Panc1 (cell line): ENCODE data around the gene LANCL2. TPM values are rescaled to one million over a fixed set of nuclear protein-coding genes. Genes with fewer than 3 reads are reported as not detected.

ENCODE experiments used
- ATAC-seq: fragments of 200-7000 bp; cut with Tn5 transposase; 2 replicates; pipeline ENCODE4 v1.9.1; 2020; ENCODE audit warnings: mild to moderate bottlenecking, moderate library complexity
- BruUV-seq: library from RNA; stranded (reverse); fragments of 400-500 nt; replicated peaks from 2 replicates; lab custom pipeline; 2021; lab: Mats Ljungman, UMichigan
- CTCF ChIA-PET: fragments of 300-600 bp; sonication (Branson Sonifier 250); formaldehyde crosslinking; loops from one replicate; lab custom pipeline; 2022; ENCODE audit warnings: antibody characterized with exemption; lab: Charles Lee
- POLR2A ChIA-PET: fragments of 300-600 bp; sonication (Branson Sonifier 250); formaldehyde crosslinking; loops from one replicate; lab custom pipeline; 2022; ENCODE audit warnings: antibody characterized with exemption; lab: Charles Lee
- DNase-seq: peaks from one replicate; pipeline ENCODE4 v3.0.0-alpha.2; 2010; ENCODE audit warnings: low read depth, low spot score
- H3K27ac ChIP-seq: 2 replicates; pipeline ENCODE4 v1.5.1; 2011; ENCODE audit warnings: mild to moderate bottlenecking, low read length, inconsistent platforms
- H3K27me3 ChIP-seq: fragments of 200-500 bp; sonication (Bioruptor generic); 2 replicates; pipeline ENCODE4 v1.6.0; 2014; ENCODE audit warnings: low read length, inconsistent platforms; ENCODE audit not compliant: control insufficient read depth, insufficient read depth
- H3K36me3 ChIP-seq: fragments of 200-500 bp; sonication (Bioruptor generic); 2 replicates; pipeline ENCODE4 v1.5.1; 2014; ENCODE audit warnings: inconsistent platforms, mild to moderate bottlenecking, low read length, moderate library complexity; ENCODE audit not compliant: control insufficient read depth, insufficient read depth
- H3K4me1 ChIP-seq: 2 replicates; pipeline ENCODE4 v1.5.1; 2011; ENCODE audit warnings: inconsistent platforms, mild to moderate bottlenecking, low read length, moderate library complexity; ENCODE audit not compliant: control insufficient read depth, insufficient read depth
- H3K4me3 ChIP-seq, 2 experiments: 2 replicates each; pipeline ENCODE4 v1.5.1; 2011 to 2012; ENCODE audit warnings: low read depth in 2 of 2, low read length in 2 of 2, mild to moderate bottlenecking in 2 of 2, inconsistent platforms in 1 of 2, moderate library complexity in 1 of 2
- H3K9me3 ChIP-seq: fragments of 200-500 bp; sonication (Bioruptor generic); 2 replicates; pipeline ENCODE4 v1.5.1; 2014; ENCODE audit warnings: low read depth, mild to moderate bottlenecking, inconsistent platforms, low read length, moderate library complexity; ENCODE audit not compliant: control insufficient read depth, insufficient read depth
- CTCF ChIP-seq: fragments of 450-650 bp; IDR thresholded peaks from 2 replicates; pipeline ENCODE4 v1.5.1; 2017; ENCODE audit warnings: mild to moderate bottlenecking
- POLR2AphosphoS5 ChIP-seq: IDR thresholded peaks from 2 replicates; pipeline ENCODE4 v1.6.1; 2012; ENCODE audit warnings: mild to moderate bottlenecking, low read depth, low read length, moderate library complexity
- REST ChIP-seq, 2 experiments: IDR thresholded peaks; 2 replicates each; pipeline ENCODE4 v1.6.1; 2011 to 2012; ENCODE audit warnings: low read depth in 2 of 2, control low read depth in 1 of 2, low read length in 1 of 2, mild to moderate bottlenecking in 1 of 2, moderate library complexity in 1 of 2; ENCODE audit not compliant: insufficient read depth in 1 of 2
- SIN3A ChIP-seq: IDR thresholded peaks from 2 replicates; pipeline ENCODE4 v1.6.1; 2012; ENCODE audit warnings: low read depth, mild to moderate bottlenecking, low read length, moderate library complexity, borderline replicate concordance; ENCODE audit not compliant: insufficient read depth
- TCF7L2 ChIP-seq: IDR thresholded peaks from 2 replicates; pipeline ENCODE4 v1.6.1; 2011; ENCODE audit warnings: mild to moderate bottlenecking, low read depth, low read length, inconsistent platforms
- in situ Hi-C: cut with HindIII; loops from 2 replicates; pipeline ENCODE4 v1.10.0; 2016; ENCODE audit warnings: low sequenced_read_pairs, low pct_unique_long_range_greater_than_20kb
- intact Hi-C: fragments of 100-400 bp; cut with micrococcal nuclease; formaldehyde crosslinking; loops from one replicate; pipeline ENCODE4 v1.10.0; 2022; ENCODE audit not compliant: unreplicated experiment
- total RNA-seq: library from RNA; stranded (reverse); gene quantifications from one replicate; pipeline ENCODE4 v1.2.1, GENCODE V29; 2021; ENCODE audit not compliant: unreplicated experiment

Gene LANCL2
- total RNA-seq, 1 experiment from 2014 or later, result 30.6 TPM

GRCh38 chr7:55423277-55423711, 58.2 kb downstream of the LANCL2 start:
- no peaks in the 10 kb centered on the region for H3K27me3 ChIP-seq
- intact Hi-C loops (no loop called here), in situ Hi-C loops (no loop called here)
- no peak overlapping the region for H3K27ac ChIP-seq
- BruUV-seq, result no TSS peak
- H3K4me1 ChIP-seq, result peaks cover 9% of the 10 kb centered on the region
- no peak for DNase-seq
- ATAC-seq, result 0 out of 2 replicates have a peak, but pooled peaks have one; percentile 54
- no peak overlapping the region for H3K4me3 ChIP-seq
- no peaks in the 10 kb centered on the region for H3K36me3 ChIP-seq
- ChIA-PET CTCF (no interaction called here), POLR2A (no interaction called here)
- TF ChIP-seq TCF7L2 (no peak), SIN3A (no peak), POLR2AphosphoS5 (no peak), REST (IDR thresholded peaks at IDR 0.05; ENCODE audit: insufficient read depth in 1 of 2, low read depth in 2 of 2, low read length in 1 of 2) (no peak)
- H3K9me3 ChIP-seq, result no peaks in the 10 kb centered on the region

- H3K27me3 ChIP-seq, result no peaks in the 10 kb centered on the region
- TF ChIP-seq REST (IDR thresholded peaks at IDR 0.05; ENCODE audit: insufficient read depth in 1 of 2, low read depth in 2 of 2, low read length in 1 of 2) (no peak), POLR2AphosphoS5 (no peak), CTCF (no peak), SIN3A (no peak)
- H3K36me3 ChIP-seq, result no peaks in the 10 kb centered on the region
- ChIA-PET CTCF (no interaction called here), POLR2A (interaction anchor here (0.5 to 1.0 kb wide), 2 partner anchors 9 to 363 kb away, joined by 3 to 6 read pairs; no protein-coding TSS in a partner anchor)
- BruUV-seq, result no TSS peak
- no peak overlapping the region for H3K27ac ChIP-seq
- H3K4me3 ChIP-seq, result no peak overlapping the region
- H3K9me3 ChIP-seq, result no peaks in the 10 kb centered on the region
- ATAC-seq, result no peak
- H3K4me1 ChIP-seq, result peaks cover 9% of the 10 kb centered on the region
- DNase-seq, result no peak
- intact Hi-C loops, result no loop called here
- in situ Hi-C loops, result no loop called here
These were observed 58.8 kb downstream of the LANCL2 start for GRCh38 chr7:55423891-55424290.
